CD4-positive, CD25-positive, alpha-beta regulatory T cell (primary cell): ENCODE results near the gene FAM53B. TPM values are rescaled to one million over a fixed set of nuclear protein-coding genes. Genes with fewer than 3 reads are reported as not detected.
"Not testable (repeated sequence)": the region's sequence is repeated elsewhere in the genome, so short reads cannot be mapped to it uniquely, and the experiment has no call there.

Experiments used
- ATAC-seq, 2 donors: fragments of 150-1000 bp; cut with Tn5 transposase; one replicate each; pipeline ENCODE4 v1.10.0; 2021; ENCODE audit warnings: low read depth in 2 of 2, moderate number of reproducible peaks in 2 of 2, moderate library complexity in 1 of 2
- DNase-seq, 3 donors: peaks; one replicate each; pipeline versions ENCODE4 v3.0.0 to v3.0.0-alpha.2; 2012 to 2022; ENCODE audit warnings: mixed read lengths in 1 of 3
- H3K27ac ChIP-seq: one replicate; pipeline ENCODE4 v1.7.0; 2013; ENCODE audit warnings: mild to moderate bottlenecking, low read length; ENCODE audit not compliant: insufficient read depth, poor library complexity, severe bottlenecking
- H3K27me3 ChIP-seq: one replicate; pipeline ENCODE4 v1.7.0; 2013; ENCODE audit warnings: low read length; ENCODE audit not compliant: control insufficient read depth, insufficient read depth
- H3K36me3 ChIP-seq: one replicate; pipeline ENCODE4 v1.7.0; 2013; ENCODE audit warnings: mild to moderate bottlenecking, low read length, moderate library complexity; ENCODE audit not compliant: control insufficient read depth, insufficient read depth
- H3K4me1 ChIP-seq: 2 replicates; pipeline ENCODE4 v1.7.0; 2013; ENCODE audit warnings: mild to moderate bottlenecking, low read length; ENCODE audit not compliant: insufficient read depth, control insufficient read depth, poor library complexity, severe bottlenecking
- H3K4me3 ChIP-seq: one replicate; pipeline ENCODE4 v1.7.0; 2013; ENCODE audit warnings: low read depth, mild to moderate bottlenecking, low read length, moderate library complexity
- H3K9me3 ChIP-seq, 2 experiments: 1 replicate in 1 of 2; 2 replicates in 1 of 2; pipeline ENCODE4 v1.7.0; 2013; ENCODE audit warnings: low read length in 2 of 2, mild to moderate bottlenecking in 1 of 2, moderate library complexity in 1 of 2; ENCODE audit not compliant: control insufficient read depth in 2 of 2
- H3K27ac Mint-ChIP-seq, 3 donors: one replicate each; pipeline ENCODE4 v1.8.0; 2020 to 2022; ENCODE audit warnings: mild to moderate bottlenecking in 3 of 3, mixed read lengths in 3 of 3, moderate library complexity in 2 of 3
- H3K27me3 Mint-ChIP-seq: one replicate; pipeline ENCODE4 v1.8.0; 2022; ENCODE audit warnings: mild to moderate bottlenecking, mixed read lengths
- H3K36me3 Mint-ChIP-seq: one replicate; pipeline ENCODE4 v1.8.0; 2020; ENCODE audit warnings: mixed read lengths
- H3K4me1 Mint-ChIP-seq, 4 donors: one replicate each; pipeline ENCODE4 v1.8.0; 2020 to 2022; ENCODE audit warnings: mixed read lengths in 4 of 4, mild to moderate bottlenecking in 1 of 4
- H3K4me3 Mint-ChIP-seq, 4 donors: one replicate each; pipeline ENCODE4 v1.8.0; 2020 to 2022; ENCODE audit warnings: mild to moderate bottlenecking in 4 of 4, mixed read lengths in 4 of 4, moderate library complexity in 3 of 4
- H3K9me3 Mint-ChIP-seq, 7 donors: one replicate each; pipeline ENCODE4 v1.8.0; 2020 to 2022; ENCODE audit warnings: mixed read lengths in 7 of 7, mild to moderate bottlenecking in 3 of 7, moderate library complexity in 2 of 7
- polyA plus RNA-seq, 4 donors: library from polyadenylated mRNA; unstranded; fragments of 300-500 nt; fragmentation: Illumina TruSeq; gene quantifications; one replicate each; pipeline ENCODE4 v1.2.3, GENCODE V29; 2021
- total RNA-seq: library from RNA; stranded (reverse); gene quantifications from one replicate; pipeline ENCODE4 v1.2.3, GENCODE V29; 2022

FAM53B gene
- total and polyA plus RNA-seq, 5 donors from 2014 or later, result 5.8 to 116 (median 15.0) TPM

DNA sequence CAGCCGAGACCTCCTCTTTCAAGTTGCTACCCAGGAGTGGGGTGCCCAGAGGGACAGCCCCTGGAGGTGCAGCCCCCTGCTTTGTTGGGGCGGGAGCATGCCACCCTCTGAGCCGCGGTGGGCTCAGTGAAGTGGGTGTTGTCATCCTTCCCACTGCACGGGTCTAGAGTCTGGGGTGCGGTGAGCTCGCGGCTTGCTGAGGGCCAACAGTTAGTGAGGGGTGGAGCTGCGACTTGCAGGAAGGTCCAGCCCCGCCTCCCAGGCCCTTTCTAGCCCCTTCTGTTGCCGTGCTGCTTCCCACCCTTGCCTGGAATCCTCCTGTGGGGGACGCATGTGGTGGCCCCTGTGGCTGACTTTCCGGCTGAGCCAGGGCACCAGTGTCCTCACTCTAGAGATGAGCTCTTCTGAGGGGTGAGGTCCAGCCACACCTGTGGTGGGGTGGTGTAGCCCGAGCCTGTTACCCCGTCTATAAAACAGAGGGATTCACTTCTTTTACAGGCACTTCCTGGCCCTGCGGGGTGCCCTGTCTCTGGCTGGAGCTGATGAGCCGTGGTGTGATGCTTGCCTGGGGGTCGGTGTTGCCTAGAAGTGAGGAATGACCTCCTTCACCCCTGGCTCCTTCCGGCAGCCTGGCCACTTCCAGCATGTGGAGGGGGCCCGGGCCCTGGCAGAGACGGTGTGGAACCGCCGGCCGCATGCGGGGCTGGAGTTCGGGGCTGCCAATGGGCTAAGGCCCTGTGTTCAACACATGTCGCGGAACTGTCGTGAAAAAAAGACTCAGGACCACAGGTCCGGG lies 127.9 kb downstream of the FAM53B start:
- Mint-ChIP-seq H3K36me3 (peaks cover 2% of the 10 kb centered on the region), H3K4me3 (no peak overlapping the region), H3K4me1 (peaks cover 0 to 65% (median 22%) of the 10 kb centered on the region in 4 donors), H3K27me3 (no peaks in the 10 kb centered on the region), H3K9me3 (peaks cover 0 to 2% (median 0%) of the 10 kb centered on the region in 7 donors), H3K27ac (peak overlapping the region in 1 of 3 donors; percentile 56)
- Histone ChIP-seq H3K36me3 (peaks cover 9% of the 10 kb centered on the region), H3K9me3 (no peaks in the 10 kb centered on the region), H3K27ac (no peak overlapping the region), H3K27me3 (no peaks in the 10 kb centered on the region), H3K4me3 (no peak overlapping the region), H3K4me1 (peaks cover 69% of the 10 kb centered on the region)
- ATAC-seq, result no peak
- DNase-seq, result no peak

DNA sequence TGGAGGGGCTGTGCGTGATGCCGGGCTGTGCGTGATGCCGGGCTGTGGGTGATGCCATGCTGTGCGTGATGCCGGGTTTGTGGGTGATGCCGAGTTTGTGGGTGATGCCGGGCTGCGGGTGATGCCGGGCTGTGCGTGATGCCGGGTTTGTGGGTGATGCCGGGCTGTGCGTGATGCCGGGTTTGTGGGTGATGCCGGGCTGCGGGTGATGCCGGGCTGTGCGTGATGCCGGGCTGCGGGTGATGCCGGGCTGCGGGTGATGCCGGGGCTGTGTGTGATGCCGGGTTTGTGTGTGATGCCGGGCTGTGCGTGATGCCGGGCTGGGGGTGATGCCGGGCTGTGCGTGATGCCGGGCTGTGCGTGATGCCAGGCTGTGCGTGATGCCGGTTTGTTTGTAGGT lies 128.9 kb downstream of the FAM53B start:
- no peaks in the 10 kb centered on the region for H3K27me3 Mint-ChIP-seq
- H3K27ac ChIP-seq, result no peak overlapping the region
- peaks cover 0 to 61% (median 20%) of the 10 kb centered on the region in 4 donors for H3K4me1 Mint-ChIP-seq
- peaks cover 0 to 2% (median 0%) of the 10 kb centered on the region in 7 donors for H3K9me3 Mint-ChIP-seq
- no peak for ATAC-seq
- H3K4me3 Mint-ChIP-seq, result peak overlapping the region in 1 of 4 donors; percentile 35
- peaks cover 64% of the 10 kb centered on the region for H3K4me1 ChIP-seq
- no peak for DNase-seq
- no peaks in the 10 kb centered on the region for H3K9me3 ChIP-seq
- peaks cover 8% of the 10 kb centered on the region for H3K36me3 ChIP-seq
- H3K4me3 ChIP-seq, result no peak overlapping the region
- peak overlapping the region in 2 of 3 donors; percentile 50 to 72 for H3K27ac Mint-ChIP-seq
- H3K36me3 Mint-ChIP-seq, result peaks cover 2% of the 10 kb centered on the region
- H3K27me3 ChIP-seq, result no peaks in the 10 kb centered on the region

DNA sequence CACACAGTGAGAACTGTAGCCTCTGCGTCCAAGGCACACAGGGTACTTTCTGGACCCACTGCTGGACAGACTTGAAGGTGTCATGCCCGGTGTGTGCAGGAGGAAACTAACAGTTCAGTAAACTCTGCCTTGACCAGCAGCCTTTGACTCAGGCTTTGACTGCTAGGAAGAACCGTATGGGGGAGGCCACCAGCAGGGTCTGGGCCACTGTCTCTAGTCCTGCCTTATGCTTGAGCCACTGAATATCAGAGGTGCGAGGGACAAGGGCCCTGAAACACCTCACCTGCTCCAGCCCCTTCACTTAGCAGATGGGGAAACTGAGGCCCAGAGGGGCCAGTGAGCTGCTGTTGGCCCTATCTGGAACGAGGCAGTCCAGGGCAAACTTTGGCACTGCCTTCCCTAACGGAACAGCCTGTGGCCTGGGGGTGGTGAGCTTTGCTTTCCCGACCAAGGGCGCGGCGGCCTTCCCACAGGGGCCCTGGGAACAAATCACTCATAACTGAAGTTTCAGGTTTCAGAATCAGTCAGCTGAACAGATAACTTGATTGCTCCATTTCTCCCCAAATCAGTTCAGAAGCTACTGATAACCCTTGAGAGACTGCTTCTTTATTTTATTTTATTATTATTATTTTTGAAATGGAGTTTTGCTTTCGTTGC lies 130.0 kb downstream of the FAM53B start:
- peaks cover 0 to 2% (median 0%) of the 10 kb centered on the region in 7 donors for H3K9me3 Mint-ChIP-seq
- H3K36me3 Mint-ChIP-seq, result peaks cover 2% of the 10 kb centered on the region
- no peaks in the 10 kb centered on the region for H3K27me3 ChIP-seq
- no peaks in the 10 kb centered on the region for H3K27me3 Mint-ChIP-seq
- peaks cover 53% of the 10 kb centered on the region for H3K4me1 ChIP-seq
- peaks cover 0 to 54% (median 21%) of the 10 kb centered on the region in 4 donors for H3K4me1 Mint-ChIP-seq
- peak in 1 of 3 donors; percentile 47 for DNase-seq
- peak overlapping the region; percentile 46 to 87 (median 72) for H3K27ac Mint-ChIP-seq
- H3K4me3 Mint-ChIP-seq, result peak overlapping the region; percentile 41 to 77 (median 60)
- H3K4me3 ChIP-seq, result no peak overlapping the region
- no peaks in the 10 kb centered on the region for H3K9me3 ChIP-seq
- H3K36me3 ChIP-seq, result peaks cover 8% of the 10 kb centered on the region
- peak overlapping the region; percentile 33 for H3K27ac ChIP-seq
- no peak for ATAC-seq

DNA sequence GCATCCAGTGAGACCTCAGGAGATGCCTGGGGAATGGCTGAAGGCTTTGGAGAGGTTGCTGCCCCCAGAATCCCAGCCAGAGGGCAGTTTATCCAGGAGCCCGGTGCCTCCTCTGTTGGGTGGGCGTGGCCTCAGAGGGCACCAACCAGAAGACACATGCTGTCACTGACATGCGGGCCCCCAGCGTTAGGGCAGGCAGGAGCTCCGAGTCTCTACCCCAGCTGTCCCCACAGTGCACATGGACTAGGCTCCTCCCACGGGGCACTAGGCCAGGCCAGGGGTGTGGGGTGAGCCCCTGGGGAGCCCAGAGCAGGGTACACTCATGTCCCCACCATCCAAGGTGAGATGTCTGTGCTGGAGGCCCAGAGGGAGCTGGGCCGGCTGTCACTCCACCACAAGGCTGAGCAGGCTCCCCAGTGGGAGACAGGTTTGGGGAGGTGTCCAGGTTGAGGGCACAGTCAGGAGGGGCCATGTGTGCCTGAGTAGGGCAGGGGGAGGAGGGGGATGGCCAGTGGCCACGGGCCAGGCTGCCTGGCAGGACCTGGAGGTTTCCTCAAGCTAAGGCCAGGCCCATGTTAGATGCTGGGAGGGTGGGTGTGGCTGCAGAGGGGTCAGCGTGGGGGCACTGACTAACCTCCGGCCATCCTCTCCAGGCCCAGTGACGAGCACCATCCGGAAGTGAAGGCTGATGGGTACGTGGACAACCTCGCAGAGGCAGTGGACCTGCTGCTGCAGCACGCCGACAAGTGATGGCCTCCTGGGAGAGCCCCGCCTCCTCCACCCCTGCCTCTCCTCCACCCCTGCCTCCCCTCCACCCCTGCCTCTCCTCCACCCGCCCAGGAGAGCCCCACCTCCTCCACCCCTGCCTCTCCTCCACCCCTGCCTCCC lies 131.3 kb downstream of the FAM53B start:
- Mint-ChIP-seq H3K4me3 (peak overlapping the region in 2 of 4 donors; percentile 27 to 71), H3K4me1 (peaks cover 0 to 47% (median 18%) of the 10 kb centered on the region in 4 donors), H3K9me3 (peaks cover 0 to 2% (median 0%) of the 10 kb centered on the region in 7 donors), H3K27me3 (no peaks in the 10 kb centered on the region), H3K36me3 (peaks cover 2% of the 10 kb centered on the region), H3K27ac (peak overlapping the region; percentile 78 to 91 (median 85))
- Histone ChIP-seq H3K4me1 (peaks cover 42% of the 10 kb centered on the region), H3K36me3 (peaks cover 2% of the 10 kb centered on the region), H3K27ac (peak overlapping the region; percentile 60), H3K27me3 (no peaks in the 10 kb centered on the region), H3K4me3 (no peak overlapping the region), H3K9me3 (no peaks in the 10 kb centered on the region)
- ATAC-seq, result peak; percentile 20 to 21
- DNase-seq, result peak in 1 of 3 donors; percentile 21

DNA sequence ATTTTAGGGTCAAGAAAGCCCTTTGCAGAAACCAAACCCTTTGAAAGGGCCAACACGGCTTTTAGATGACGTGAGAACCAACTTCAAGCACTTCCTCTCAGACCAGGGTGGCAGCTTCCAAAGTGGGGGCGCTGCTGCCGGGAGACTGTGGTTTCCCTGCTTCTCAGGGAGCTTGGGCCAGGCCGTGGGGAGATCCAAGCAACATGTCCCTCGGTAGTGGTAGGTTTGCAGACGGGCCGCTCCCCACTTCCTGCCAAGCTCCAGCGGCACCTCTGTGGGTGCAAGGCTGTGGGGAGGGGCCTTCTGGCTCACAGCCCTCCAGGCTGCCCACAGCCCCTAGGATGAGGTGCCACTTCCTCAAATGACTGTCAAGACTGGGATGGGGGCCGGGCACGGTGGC lies 132.4 kb downstream of the FAM53B start:
- Mint-ChIP-seq H3K27ac (peak overlapping the region; percentile 85 to 92 (median 91)), H3K36me3 (no peaks in the 10 kb centered on the region), H3K27me3 (no peaks in the 10 kb centered on the region), H3K4me1 (peaks cover 0 to 43% (median 18%) of the 10 kb centered on the region in 4 donors), H3K9me3 (peaks cover 0 to 3% (median 0%) of the 10 kb centered on the region in 7 donors), H3K4me3 (peak overlapping the region in 3 of 4 donors; percentile 41 to 77 (median 65))
- Histone ChIP-seq H3K27ac (peak overlapping the region; percentile 61), H3K9me3 (no peaks in the 10 kb centered on the region), H3K36me3 (peaks cover 2% of the 10 kb centered on the region), H3K4me1 (peaks cover 42% of the 10 kb centered on the region), H3K4me3 (no peak overlapping the region), H3K27me3 (no peaks in the 10 kb centered on the region)
- ATAC-seq, result peak; percentile 38 to 55
- DNase-seq, result peak; percentile 7 to 67 (median 41)

DNA sequence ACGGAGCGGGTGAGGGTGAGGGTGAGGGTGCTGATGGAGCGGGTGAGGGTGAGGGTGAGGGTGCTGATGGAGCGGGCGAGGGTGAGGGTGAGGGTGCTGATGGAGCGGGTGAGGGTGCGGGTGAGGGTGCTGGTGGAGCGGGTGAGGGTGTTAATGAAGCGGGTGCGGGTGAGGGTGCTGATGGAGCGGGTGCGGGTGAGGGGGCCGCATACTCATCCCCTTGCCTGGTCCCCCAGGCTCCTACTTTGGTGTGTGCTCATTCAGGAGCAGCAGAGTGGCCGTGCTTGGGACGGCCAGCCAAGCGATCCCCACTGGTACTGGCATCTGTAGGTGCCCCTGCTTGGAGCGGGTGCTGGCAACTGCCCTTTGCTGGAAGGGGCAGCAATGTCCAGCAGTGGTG lies 133.3 kb downstream of the FAM53B start:
- not testable (repeated sequence) for H3K9me3 Mint-ChIP-seq, ATAC-seq, H3K9me3 ChIP-seq, H3K36me3 ChIP-seq, DNase-seq, H3K27me3 Mint-ChIP-seq, H3K4me3 ChIP-seq, H3K4me3 Mint-ChIP-seq, H3K27me3 ChIP-seq, H3K36me3 Mint-ChIP-seq
- peak overlapping the region; percentile 61 for H3K27ac ChIP-seq
- Mint-ChIP-seq H3K4me1 (peaks cover 0 to 43% (median 18%) of the 10 kb centered on the region in 4 donors), H3K27ac (peak overlapping the region; percentile 85 to 92 (median 88))
- peaks cover 39% of the 10 kb centered on the region for H3K4me1 ChIP-seq

DNA sequence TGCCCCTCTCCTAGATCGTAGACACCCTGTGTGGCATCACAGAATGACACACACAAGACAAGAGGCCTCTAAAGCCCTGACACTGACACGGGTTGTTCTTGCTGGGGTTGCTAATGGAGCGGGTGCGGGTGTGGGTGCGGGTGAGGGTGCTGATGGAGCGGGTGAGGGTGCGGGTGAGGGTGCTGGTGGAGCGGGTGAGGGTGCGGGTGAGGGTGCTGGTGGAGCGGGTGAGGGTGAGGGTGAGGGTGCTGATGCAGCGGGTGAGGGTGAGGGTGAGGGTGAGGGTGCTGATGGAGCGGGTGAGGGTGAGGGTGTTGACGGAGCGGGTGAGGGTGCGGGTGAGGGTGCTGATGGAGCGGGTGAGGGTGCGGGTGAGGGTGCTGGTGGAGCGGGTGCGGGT lies 134.0 kb downstream of the FAM53B start:
- H3K27me3 Mint-ChIP-seq, H3K4me3 ChIP-seq, H3K36me3 Mint-ChIP-seq, H3K9me3 ChIP-seq, ATAC-seq, DNase-seq, H3K27me3 ChIP-seq, H3K27ac ChIP-seq, H3K36me3 ChIP-seq, H3K9me3 Mint-ChIP-seq: not testable (repeated sequence)
- Mint-ChIP-seq H3K4me1 (peaks cover 0 to 43% (median 19%) of the 10 kb centered on the region in 4 donors), H3K27ac (peak overlapping the region in 1 of 3 donors; percentile 26), H3K4me3 (peak overlapping the region in 1 of 4 donors; percentile 1)
- H3K4me1 ChIP-seq, result peaks cover 39% of the 10 kb centered on the region
